IPS DF 6.9 (cell line): ENCODE data around the gene INSC.

Experiments used
- DNase-seq: peaks from one replicate; pipeline ENCODE4 v3.0.0-alpha.2; 2013; ENCODE audit warnings: low read depth, low spot score
- H3K27ac ChIP-seq: one replicate; pipeline ENCODE4 v1.5.1; 2013; ENCODE audit warnings: low read length, control low read depth
- H3K27me3 ChIP-seq: 2 replicates; pipeline ENCODE4 v1.6.1; 2013; ENCODE audit warnings: mild to moderate bottlenecking, low read length; ENCODE audit not compliant: control insufficient read depth, insufficient read depth
- H3K36me3 ChIP-seq: 2 replicates; pipeline ENCODE4 v1.6.1; 2013; ENCODE audit warnings: low read length; ENCODE audit not compliant: control insufficient read depth, insufficient read depth
- H3K4me1 ChIP-seq: 2 replicates; pipeline ENCODE4 v1.6.1; 2013; ENCODE audit warnings: low read length; ENCODE audit not compliant: control insufficient read depth, insufficient read depth
- H3K4me3 ChIP-seq: 2 replicates; pipeline ENCODE4 v1.5.1; 2013; ENCODE audit warnings: mild to moderate bottlenecking, low read length
- H3K9me3 ChIP-seq: 2 replicates; pipeline ENCODE4 v1.6.1; 2013; ENCODE audit warnings: low read length, inconsistent platforms; ENCODE audit not compliant: control insufficient read depth, insufficient read depth
- WGBS: extraction: QIAGEN DNeasy Blood & Tissue Kit; methylation state at CpG from one replicate; pipeline ENCODE4 v1.1.7; 2013; ENCODE audit warnings: mixed read lengths, missing lambda C conversion rate; ENCODE audit not compliant: insufficient read length, insufficient coverage; 5-methylcytosine and 5-hydroxymethylcytosine counted together

The INSC gene

DNA sequence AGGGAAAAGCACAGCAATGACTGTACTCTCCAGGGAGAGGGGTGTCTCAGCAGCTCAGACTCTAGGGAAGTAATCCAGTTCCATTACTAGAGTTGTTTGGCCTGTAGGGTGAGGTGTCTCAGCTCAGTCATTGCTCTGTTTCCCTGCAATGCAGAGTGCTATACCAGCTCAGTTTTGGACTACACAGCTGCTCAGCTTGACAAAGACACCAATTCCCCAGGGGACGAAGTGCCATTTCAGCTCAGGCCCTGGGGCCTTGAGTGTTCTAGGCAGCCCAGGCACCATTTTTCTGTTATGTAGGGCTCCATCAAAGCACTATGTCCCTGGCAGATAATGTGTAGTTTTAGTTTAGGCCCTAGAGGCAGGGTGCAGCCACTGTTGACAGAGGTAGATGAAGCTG, 23.1 kb upstream of the INSC start:
- H3K27me3 ChIP-seq: no peaks in the 10 kb centered on the region
- H3K9me3 ChIP-seq: no peaks in the 10 kb centered on the region; the same call in 1 of the 2 replicates
- no peak overlapping the region for H3K4me3 ChIP-seq
- no peak overlapping the region for H3K27ac ChIP-seq
- DNase-seq: no peak
- H3K36me3 ChIP-seq: no peaks in the 10 kb centered on the region
- WGBS: no CpG with 5 or more reads among the region's 1 CpG
- H3K4me1 ChIP-seq: no peaks in the 10 kb centered on the region

DNA sequence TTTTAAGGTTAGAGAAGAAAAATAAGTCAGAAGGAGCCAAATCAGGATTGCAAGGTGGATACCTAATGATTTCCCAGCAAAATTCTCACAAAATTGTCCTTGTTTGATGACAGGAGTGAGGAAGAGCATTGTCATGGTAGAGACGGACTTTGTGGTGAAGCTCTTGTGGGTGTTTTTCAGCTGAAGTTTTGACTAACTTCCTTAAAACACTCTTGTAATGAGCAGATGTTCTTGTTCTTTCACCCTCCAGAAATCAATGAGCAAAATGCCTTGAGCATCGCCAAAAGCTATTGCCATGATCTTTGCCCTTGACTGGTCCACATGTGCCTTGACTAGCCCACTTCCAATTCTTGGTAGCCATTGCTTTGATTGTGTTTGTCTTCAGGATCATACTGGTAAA, 21.3 kb upstream of the INSC start:
- Histone ChIP-seq H3K27ac (no peak overlapping the region), H3K4me3 (no peak overlapping the region), H3K4me1 (no peaks in the 10 kb centered on the region), H3K9me3 (no peaks in the 10 kb centered on the region; the same call in 1 of the 2 replicates), H3K36me3 (no peaks in the 10 kb centered on the region), H3K27me3 (no peaks in the 10 kb centered on the region; the same call in 1 of the 2 replicates)
- DNase-seq: no peak
- WGBS: no CpG with 5 or more reads among the region's 2 CpGs

DNA sequence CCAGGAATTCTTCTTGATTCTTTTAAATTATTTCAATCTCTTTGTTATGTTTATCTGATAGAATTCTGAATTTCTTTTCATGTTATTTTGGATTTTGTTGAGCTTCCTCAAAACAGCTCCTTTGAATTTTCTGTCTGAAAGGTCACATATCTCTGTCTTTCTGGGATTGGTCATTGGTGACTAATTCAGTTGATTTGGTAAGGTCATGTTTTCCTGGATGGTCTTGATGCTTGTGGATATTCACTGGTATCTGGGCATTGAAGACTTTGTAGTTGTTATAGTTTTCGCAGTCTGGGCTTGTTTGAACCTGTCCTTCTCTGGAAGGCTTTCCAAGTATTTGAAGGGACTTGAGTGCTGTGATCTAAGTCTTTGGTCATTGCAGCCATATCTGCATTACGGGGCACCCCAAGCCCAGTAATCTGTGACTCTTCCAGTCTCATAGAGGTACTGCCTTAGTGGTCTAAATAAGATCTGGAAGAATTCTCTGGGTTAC, 18.9 kb upstream of the INSC start:
- WGBS: no CpG with 5 or more reads among the region's 2 CpGs
- H3K9me3 ChIP-seq: no peaks in the 10 kb centered on the region; the same call in 1 of the 2 replicates
- no peak overlapping the region for H3K4me3 ChIP-seq
- DNase-seq: no peak
- no peaks in the 10 kb centered on the region for H3K4me1 ChIP-seq
- H3K27ac ChIP-seq: no peak overlapping the region
- no peaks in the 10 kb centered on the region; the same call in 1 of the 2 replicates for H3K27me3 ChIP-seq
- H3K36me3 ChIP-seq: no peaks in the 10 kb centered on the region

DNA sequence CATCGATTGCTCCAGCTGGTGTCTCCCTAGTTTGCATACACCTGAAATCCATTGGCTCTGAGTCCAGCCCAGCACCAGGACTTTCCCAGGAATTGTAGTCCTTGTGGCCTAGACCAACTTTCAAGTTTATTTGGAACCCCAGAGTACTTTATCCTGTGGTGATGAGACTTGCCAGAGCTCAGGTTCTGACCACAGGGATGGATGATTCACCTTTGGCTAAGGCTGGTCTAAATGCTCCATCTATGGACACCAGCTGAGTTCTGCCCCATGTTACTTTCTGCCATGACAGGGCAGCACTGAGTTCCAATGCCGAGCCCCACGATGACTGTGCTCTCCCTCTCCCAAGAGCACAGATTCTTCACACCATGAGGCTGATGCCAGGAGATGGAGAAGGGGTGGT, 17.3 kb upstream of the INSC start:
- no peak for DNase-seq
- no CpG with 5 or more reads among the region's 3 CpGs for WGBS

DNA sequence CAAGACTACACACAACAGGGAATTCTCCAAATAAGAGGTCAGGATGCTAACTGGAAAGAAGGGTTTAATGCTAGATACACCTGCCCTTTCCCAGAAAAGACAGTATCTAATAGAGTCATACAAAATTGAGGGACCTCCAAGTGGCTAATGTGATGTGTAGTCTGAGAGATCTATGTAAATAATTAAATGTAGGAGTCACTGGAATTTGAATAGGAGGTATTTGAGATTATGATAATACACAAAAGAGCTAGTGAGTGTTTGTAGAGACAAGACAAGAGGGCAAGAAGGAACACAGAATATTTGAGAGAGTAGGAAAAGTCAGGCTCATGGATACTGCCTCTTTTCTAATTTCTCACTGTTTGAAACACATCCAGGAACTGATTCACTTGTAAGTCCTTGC, 15.5 kb upstream of the INSC start:
- no peaks in the 10 kb centered on the region; the same call in 1 of the 2 replicates for H3K27me3 ChIP-seq
- no peak overlapping the region for H3K27ac ChIP-seq
- H3K4me3 ChIP-seq: no peak overlapping the region
- no peaks in the 10 kb centered on the region for H3K36me3 ChIP-seq
- no peak for DNase-seq
- no peaks in the 10 kb centered on the region for H3K4me1 ChIP-seq
- H3K9me3 ChIP-seq: no peaks in the 10 kb centered on the region; the same call in 1 of the 2 replicates

More for the DNA sequence above, 17.3 kb upstream of the INSC start:
- no peak overlapping the region for H3K27ac ChIP-seq
- no peaks in the 10 kb centered on the region; the same call in 1 of the 2 replicates for H3K9me3 ChIP-seq
- no peak overlapping the region for H3K4me3 ChIP-seq
- no peaks in the 10 kb centered on the region; the same call in 1 of the 2 replicates for H3K27me3 ChIP-seq
- H3K4me1 ChIP-seq: no peaks in the 10 kb centered on the region
- no peaks in the 10 kb centered on the region for H3K36me3 ChIP-seq

DNA sequence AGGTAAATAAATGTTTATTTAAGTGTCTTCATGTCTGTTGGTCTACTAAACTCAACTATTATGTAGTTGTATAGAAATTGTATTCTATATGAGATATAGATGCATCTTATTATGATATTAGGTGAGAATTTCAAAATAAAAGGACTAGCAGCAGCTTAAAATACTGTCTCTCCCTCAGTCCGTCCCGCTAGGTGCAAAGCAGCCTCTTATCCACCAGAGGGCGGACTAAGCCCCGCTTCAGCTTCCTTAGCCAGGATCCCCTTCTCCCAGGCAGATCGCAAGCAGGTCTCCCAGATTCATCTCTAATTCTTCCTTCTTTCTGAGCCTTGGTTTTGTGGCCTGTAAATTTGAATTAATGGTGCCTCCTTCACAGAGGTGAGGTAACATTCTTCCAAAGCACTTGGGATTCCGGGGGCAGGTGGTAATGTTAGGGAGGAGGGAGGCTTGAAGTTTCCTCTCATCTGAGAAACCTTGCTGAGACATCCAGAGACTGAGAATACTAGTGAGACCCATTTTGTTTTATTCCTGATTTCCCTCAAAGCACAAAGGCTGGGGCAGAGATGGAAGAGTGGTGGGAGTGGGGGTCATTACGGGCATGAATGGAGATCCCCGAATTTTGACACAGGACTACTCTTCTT, 13.5 kb upstream of the INSC start:
- H3K27me3 ChIP-seq: no peaks in the 10 kb centered on the region; the same call in 1 of the 2 replicates
- no peaks in the 10 kb centered on the region for H3K9me3 ChIP-seq
- WGBS: no CpG with 5 or more reads among the region's 8 CpGs
- no peaks in the 10 kb centered on the region for H3K36me3 ChIP-seq
- no peak overlapping the region for H3K4me3 ChIP-seq
- no peaks in the 10 kb centered on the region for H3K4me1 ChIP-seq
- peak; percentile 45 for DNase-seq
- no peak overlapping the region for H3K27ac ChIP-seq

DNA sequence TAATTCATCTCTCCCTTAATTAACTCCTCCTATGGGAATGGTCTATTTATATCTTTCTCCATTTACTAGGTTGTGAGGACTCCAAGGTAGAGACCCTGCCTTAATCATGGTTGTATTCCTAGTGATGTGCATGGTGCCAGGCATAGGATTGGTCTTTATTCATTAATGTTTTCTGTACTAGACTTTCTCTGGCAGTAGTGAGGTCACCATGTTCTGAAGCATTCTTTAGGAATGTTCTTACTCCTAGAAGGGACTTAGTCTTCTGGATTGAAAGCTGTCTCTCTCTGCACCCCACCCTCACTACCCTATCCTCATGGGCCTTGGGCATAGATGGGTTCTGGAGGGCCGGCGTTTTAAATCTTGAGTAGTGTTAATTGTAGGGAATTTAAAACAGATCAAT, 10.6 kb upstream of the INSC start:
- Histone ChIP-seq H3K36me3 (no peaks in the 10 kb centered on the region), H3K27me3 (no peaks in the 10 kb centered on the region), H3K27ac (no peak overlapping the region), H3K4me1 (no peaks in the 10 kb centered on the region; the same call in 1 of the 2 replicates), H3K9me3 (no peaks in the 10 kb centered on the region), H3K4me3 (no peak overlapping the region)
- DNase-seq: no peak
- WGBS: no CpG with 5 or more reads among the region's 2 CpGs

DNA sequence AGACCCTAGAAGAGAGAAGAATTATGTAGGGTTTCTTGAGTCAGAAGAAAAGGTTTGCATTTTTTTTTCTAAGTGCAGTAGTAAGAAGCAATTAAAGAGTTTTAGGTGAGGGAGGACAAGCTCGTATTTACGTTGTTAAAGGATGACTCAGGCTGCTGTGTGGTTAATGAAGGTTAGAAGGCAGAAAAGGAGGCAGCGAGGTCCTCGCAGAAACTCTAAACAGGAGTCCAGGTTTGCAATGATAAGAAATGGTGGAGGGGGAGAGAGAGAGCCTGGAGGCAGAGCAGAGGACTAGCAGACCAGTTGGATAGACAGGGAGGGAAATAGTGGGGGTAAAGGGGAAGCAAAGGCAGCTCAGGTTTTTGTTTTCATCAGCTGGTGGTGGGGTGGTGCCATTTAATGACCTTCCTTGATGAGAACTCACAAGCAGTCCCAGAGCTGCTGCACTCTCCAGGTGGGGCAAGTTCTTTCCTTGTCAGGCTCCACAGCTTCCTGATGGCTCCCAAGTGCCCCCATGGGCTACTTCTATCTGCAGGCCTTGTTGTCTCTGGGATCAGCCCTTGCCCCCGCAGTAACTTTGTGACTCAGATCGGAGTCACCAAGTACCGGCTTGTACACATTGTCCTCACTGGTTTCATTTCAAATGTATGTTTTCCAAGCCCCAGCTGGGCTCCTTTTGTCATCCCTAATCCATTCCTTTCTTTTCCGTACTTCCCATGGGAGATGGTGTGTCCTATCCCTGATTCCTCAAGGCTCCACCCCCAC, 8.3 kb upstream of the INSC start:
- H3K27ac ChIP-seq: no peak overlapping the region
- H3K36me3 ChIP-seq: no peaks in the 10 kb centered on the region
- no peaks in the 10 kb centered on the region; the same call in 1 of the 2 replicates for H3K4me1 ChIP-seq
- H3K9me3 ChIP-seq: no peaks in the 10 kb centered on the region
- no peak for DNase-seq
- no peaks in the 10 kb centered on the region for H3K27me3 ChIP-seq
- no peak overlapping the region for H3K4me3 ChIP-seq
- WGBS: no CpG with 5 or more reads among the region's 8 CpGs

DNA sequence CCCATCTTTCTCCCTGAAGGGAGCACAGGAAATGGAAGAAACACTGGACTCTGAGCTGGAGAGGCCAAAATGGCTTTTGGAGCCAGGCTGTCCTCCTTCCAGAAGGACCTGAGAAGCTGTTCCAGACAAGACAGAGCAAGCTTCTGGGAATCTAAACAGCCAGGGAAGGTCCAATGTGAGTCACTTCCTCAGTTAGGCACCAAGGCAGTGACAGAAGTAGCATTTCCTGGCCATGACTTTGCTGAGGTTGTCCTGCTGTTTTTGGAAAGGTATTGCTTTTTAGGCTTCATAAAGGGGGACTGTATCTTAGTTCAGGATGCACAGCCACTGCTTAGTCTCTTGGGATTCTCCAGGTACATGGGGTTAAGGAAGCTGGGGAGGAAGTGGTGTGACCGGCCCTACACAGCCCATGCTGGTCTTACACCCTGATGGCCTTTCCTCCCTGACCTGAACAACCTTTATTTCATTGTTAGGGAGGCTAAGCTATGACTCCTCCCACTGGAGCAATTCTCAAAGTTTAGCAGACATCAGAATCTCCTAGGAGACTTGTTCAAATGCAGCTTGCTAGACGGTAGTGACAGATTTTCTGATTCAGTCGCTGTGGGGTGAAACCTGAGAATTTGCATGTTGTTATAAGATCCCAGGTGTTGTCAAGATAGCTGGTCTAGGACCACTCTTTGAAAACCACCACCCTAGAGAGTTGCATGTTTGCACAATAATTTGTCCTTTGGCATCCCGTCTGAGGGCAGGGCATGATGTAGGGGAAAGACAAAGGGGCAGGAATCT, 6.8 kb upstream of the INSC start:
- no peak for DNase-seq
- no CpG with 5 or more reads among the region's 4 CpGs for WGBS
- Histone ChIP-seq H3K36me3 (no peaks in the 10 kb centered on the region), H3K27ac (no peak overlapping the region), H3K9me3 (no peaks in the 10 kb centered on the region), H3K4me3 (no peak overlapping the region), H3K27me3 (no peaks in the 10 kb centered on the region), H3K4me1 (no peaks in the 10 kb centered on the region; the same call in 1 of the 2 replicates)

DNA sequence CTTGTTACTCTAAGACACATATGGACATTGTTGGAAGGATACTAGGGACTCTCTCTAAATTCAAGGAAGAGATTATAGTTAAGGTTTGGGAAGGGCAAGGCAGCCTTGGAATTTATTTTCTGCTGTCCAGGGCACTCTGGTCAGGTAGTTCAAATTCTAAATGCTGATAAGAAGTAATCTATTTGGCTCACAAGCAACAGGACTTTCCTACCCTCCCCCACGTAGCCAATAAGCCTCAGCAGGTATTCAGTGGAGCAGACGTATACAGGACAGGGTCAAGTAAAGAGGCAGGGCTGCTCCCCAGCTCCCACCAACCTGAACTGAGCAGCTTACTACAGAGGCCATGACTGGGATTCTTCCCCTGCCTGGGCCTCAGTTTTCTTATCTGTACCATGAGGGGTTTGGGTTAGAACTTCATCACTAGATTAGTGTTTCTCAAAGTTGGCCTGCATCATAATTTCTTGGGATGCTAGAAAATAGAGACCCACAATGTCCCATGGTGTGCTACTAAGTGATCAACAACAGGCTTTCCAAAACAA, 6.1 kb upstream of the INSC start:
- Histone ChIP-seq H3K9me3 (no peaks in the 10 kb centered on the region), H3K27me3 (peaks cover 2% of the 10 kb centered on the region; the same call in 1 of the 2 replicates), H3K36me3 (no peaks in the 10 kb centered on the region), H3K27ac (no peak overlapping the region), H3K4me1 (no peaks in the 10 kb centered on the region; the same call in 1 of the 2 replicates), H3K4me3 (no peak overlapping the region)
- no CpG with 5 or more reads among the region's 2 CpGs for WGBS
- DNase-seq: no peak
